Omental fat pad (tissue), 4 donors: Measurements from ENCODE around the gene CRABP1. TPM values are rescaled to one million over a fixed set of nuclear protein-coding genes. Genes with fewer than 3 reads are reported as not detected.

Source experiments
- ATAC-seq: fragments of 150-250 bp; one replicate; pipeline ENCODE4 v1.9.1; 2016; ENCODE audit warnings: mild to moderate bottlenecking, moderate library complexity; ENCODE audit not compliant: low FRiP score
- DNase-seq: peaks from one replicate; pipeline ENCODE4 v3.0.0-alpha.2; 2019; ENCODE audit warnings: low spot score
- CTCF ChIP-seq, 3 donors: fragments of 450-650 bp; IDR thresholded peaks; one replicate each; pipeline ENCODE4 v1.5.1; 2016 to 2017; ENCODE audit warnings: antibody characterized with exemption in 3 of 3, mild to moderate bottlenecking in 3 of 3, moderate library complexity in 2 of 3
- total RNA-seq, 4 donors: library from RNA; depleted of rRNA; stranded (reverse); fragments of >200 nt; gene quantifications; one replicate each; pipeline ENCODE4 v1.1.0, GENCODE V29; 2016

CRABP1 gene
- total RNA-seq, 4 donors from 2014 or later, result 1.6 TPM; not detected in 3

- no peak for TF ChIP-seq CTCF (IDR thresholded peaks at IDR 0.05)
- no peak for DNase-seq
- no peak for ATAC-seq
Measured at GRCh38 chr15:78334845-78335244, 5.3 kb upstream of the CRABP1 start.

- no peak for ATAC-seq
- no peak for DNase-seq
- no peak for TF ChIP-seq CTCF (IDR thresholded peaks at IDR 0.05)
Measured at GRCh38 chr15:78335985-78336384, 4.2 kb upstream of the CRABP1 start.

DNA sequence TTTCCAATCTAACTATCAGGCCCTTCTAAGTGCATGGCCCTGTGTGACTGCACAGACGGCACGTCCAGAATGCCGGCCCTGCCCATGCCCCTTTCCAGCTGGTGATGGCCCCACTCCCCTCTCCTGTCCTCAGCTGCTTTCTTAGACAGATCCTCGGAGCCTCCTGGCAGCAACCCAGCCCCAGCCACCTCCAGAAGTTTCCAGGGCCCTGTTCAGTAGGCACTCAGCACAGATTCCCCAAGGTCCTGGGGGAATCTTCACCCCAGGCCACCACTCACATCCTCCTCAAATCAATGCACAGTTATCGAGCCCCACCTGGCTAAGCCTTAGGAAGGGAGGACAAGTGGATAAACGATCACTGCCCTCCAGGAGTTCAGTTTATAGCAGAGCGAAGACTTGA, 1.4 kb upstream of the CRABP1 start:
- ATAC-seq, result no peak
- no peak for DNase-seq
- TF ChIP-seq CTCF (IDR thresholded peaks at IDR 0.05), result no peak

DNA sequence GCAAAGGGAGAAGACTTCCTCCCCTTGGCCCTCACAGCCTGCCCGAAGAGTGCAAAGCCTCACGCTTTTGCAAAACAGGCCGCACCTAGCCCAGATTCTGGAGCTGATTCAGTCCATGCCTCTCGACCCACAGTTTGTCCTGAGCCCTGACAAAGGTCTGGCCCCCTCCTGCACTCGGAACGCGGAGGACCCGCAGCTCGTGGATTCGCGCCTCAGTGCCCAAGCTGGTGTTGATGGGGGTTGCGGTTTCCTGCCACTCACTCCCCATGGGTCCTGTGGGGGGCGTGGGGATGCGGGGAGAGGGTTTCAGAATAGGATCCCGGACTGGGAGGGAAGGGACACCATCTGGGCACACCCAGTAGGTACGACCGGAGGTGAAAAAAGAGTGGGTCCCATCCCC, 594 bp upstream of the CRABP1 start:
- DNase-seq (no peak), ATAC-seq (no peak)
- TF ChIP-seq CTCF (IDR thresholded peaks at IDR 0.05), result no peak

GRCh38 chr15:78341057-78341987, 1.2 kb downstream of the CRABP1 start:
- no peak for DNase-seq
- ATAC-seq, result no peak
- TF ChIP-seq CTCF (IDR thresholded peaks at IDR 0.05), result no peak

DNA sequence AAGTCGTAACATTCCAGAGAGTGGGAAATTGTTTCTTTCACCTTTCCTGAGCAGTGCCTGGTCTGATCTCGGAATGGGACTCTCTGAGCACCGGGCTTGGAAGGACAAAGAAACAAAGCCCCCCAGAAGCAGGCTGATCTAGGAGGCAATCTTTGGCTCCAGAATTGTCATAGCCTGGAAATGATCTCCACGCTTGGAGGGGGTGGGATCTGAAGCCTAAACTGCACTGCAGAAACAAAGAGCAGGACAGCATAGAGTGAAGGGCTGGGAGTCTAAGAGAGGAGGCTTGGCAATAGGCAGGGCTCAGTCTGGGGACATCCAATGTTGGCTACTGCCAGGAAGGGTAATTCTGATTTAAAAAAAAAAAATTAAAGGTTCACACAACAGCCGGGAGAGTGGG, 1.9 kb downstream of the CRABP1 start:
- no peak for DNase-seq
- no peak for ATAC-seq

More for the DNA sequence above, 1.9 kb downstream of the CRABP1 start:
- no peak for TF ChIP-seq CTCF (IDR thresholded peaks at IDR 0.05)
